CD4-positive, CD25-positive, alpha-beta regulatory T cell (primary cell): ENCODE results near the gene HEG1. TPM values are rescaled to one million over a fixed set of nuclear protein-coding genes. Genes with fewer than 3 reads are reported as not detected.

Experiments used
- ATAC-seq, 2 donors: fragments of 150-1000 bp; cut with Tn5 transposase; one replicate each; pipeline ENCODE4 v1.10.0; 2021; ENCODE audit warnings: low read depth in 2 of 2, moderate number of reproducible peaks in 2 of 2, moderate library complexity in 1 of 2
- DNase-seq, 3 donors: peaks; one replicate each; pipeline versions ENCODE4 v3.0.0 to v3.0.0-alpha.2; 2012 to 2022; ENCODE audit warnings: mixed read lengths in 1 of 3
- H3K27ac ChIP-seq: one replicate; pipeline ENCODE4 v1.7.0; 2013; ENCODE audit warnings: mild to moderate bottlenecking, low read length; ENCODE audit not compliant: insufficient read depth, poor library complexity, severe bottlenecking
- H3K27me3 ChIP-seq: one replicate; pipeline ENCODE4 v1.7.0; 2013; ENCODE audit warnings: low read length; ENCODE audit not compliant: control insufficient read depth, insufficient read depth
- H3K36me3 ChIP-seq: one replicate; pipeline ENCODE4 v1.7.0; 2013; ENCODE audit warnings: mild to moderate bottlenecking, low read length, moderate library complexity; ENCODE audit not compliant: control insufficient read depth, insufficient read depth
- H3K4me1 ChIP-seq: 2 replicates; pipeline ENCODE4 v1.7.0; 2013; ENCODE audit warnings: mild to moderate bottlenecking, low read length; ENCODE audit not compliant: insufficient read depth, control insufficient read depth, poor library complexity, severe bottlenecking
- H3K4me3 ChIP-seq: one replicate; pipeline ENCODE4 v1.7.0; 2013; ENCODE audit warnings: low read depth, mild to moderate bottlenecking, low read length, moderate library complexity
- H3K9me3 ChIP-seq, 2 experiments: 1 replicate in 1 of 2; 2 replicates in 1 of 2; pipeline ENCODE4 v1.7.0; 2013; ENCODE audit warnings: low read length in 2 of 2, mild to moderate bottlenecking in 1 of 2, moderate library complexity in 1 of 2; ENCODE audit not compliant: control insufficient read depth in 2 of 2
- H3K27ac Mint-ChIP-seq, 3 donors: one replicate each; pipeline ENCODE4 v1.8.0; 2020 to 2022; ENCODE audit warnings: mild to moderate bottlenecking in 3 of 3, mixed read lengths in 3 of 3, moderate library complexity in 2 of 3
- H3K27me3 Mint-ChIP-seq: one replicate; pipeline ENCODE4 v1.8.0; 2022; ENCODE audit warnings: mild to moderate bottlenecking, mixed read lengths
- H3K36me3 Mint-ChIP-seq: one replicate; pipeline ENCODE4 v1.8.0; 2020; ENCODE audit warnings: mixed read lengths
- H3K4me1 Mint-ChIP-seq, 4 donors: one replicate each; pipeline ENCODE4 v1.8.0; 2020 to 2022; ENCODE audit warnings: mixed read lengths in 4 of 4, mild to moderate bottlenecking in 1 of 4
- H3K4me3 Mint-ChIP-seq, 4 donors: one replicate each; pipeline ENCODE4 v1.8.0; 2020 to 2022; ENCODE audit warnings: mild to moderate bottlenecking in 4 of 4, mixed read lengths in 4 of 4, moderate library complexity in 3 of 4
- H3K9me3 Mint-ChIP-seq, 7 donors: one replicate each; pipeline ENCODE4 v1.8.0; 2020 to 2022; ENCODE audit warnings: mixed read lengths in 7 of 7, mild to moderate bottlenecking in 3 of 7, moderate library complexity in 2 of 7
- polyA plus RNA-seq, 4 donors: library from polyadenylated mRNA; unstranded; fragments of 300-500 nt; fragmentation: Illumina TruSeq; gene quantifications; one replicate each; pipeline ENCODE4 v1.2.3, GENCODE V29; 2021
- total RNA-seq: library from RNA; stranded (reverse); gene quantifications from one replicate; pipeline ENCODE4 v1.2.3, GENCODE V29; 2022

The HEG1 gene
- total and polyA plus RNA-seq, 5 donors from 2014 or later: 0.95 to 24.8 (median 2.3) TPM

DNA sequence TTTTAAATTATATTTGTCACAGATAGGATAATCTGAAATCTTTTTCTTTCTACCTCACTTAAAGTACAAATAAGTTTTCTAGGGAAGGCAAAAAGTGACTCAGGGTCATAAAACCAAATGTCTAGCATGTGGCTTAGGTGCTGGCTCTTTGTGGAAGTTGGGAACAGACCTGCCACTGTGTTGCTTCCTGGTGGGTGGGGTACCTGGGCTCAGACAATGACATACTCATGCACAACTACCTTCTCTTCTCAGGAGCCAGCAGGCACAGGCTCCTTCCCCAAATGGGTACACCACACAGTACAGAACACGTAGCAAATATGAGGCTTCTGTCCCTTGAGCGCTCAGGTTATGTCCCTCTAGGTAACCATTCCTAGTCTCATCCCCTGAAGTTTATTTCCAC, 81.1 kb downstream of the HEG1 start:
- Mint-ChIP-seq H3K27me3 (no peaks in the 10 kb centered on the region), H3K9me3 (no peaks in the 10 kb centered on the region), H3K36me3 (peaks cover 52% of the 10 kb centered on the region), H3K4me3 (no peak overlapping the region), H3K4me1 (no peaks in the 10 kb centered on the region), H3K27ac (peak overlapping the region in 1 of 3 donors; percentile 3)
- no peak for DNase-seq
- Histone ChIP-seq H3K27ac (no peak overlapping the region), H3K9me3 (no peaks in the 10 kb centered on the region), H3K4me1 (no peaks in the 10 kb centered on the region), H3K4me3 (no peak overlapping the region), H3K27me3 (no peaks in the 10 kb centered on the region), H3K36me3 (peaks cover 53% of the 10 kb centered on the region)
- ATAC-seq: no peak

- H3K36me3 ChIP-seq: peaks cover 60% of the 10 kb centered on the region
- H3K4me1 Mint-ChIP-seq: no peaks in the 10 kb centered on the region
- no peak overlapping the region for H3K4me3 ChIP-seq
- ATAC-seq (no peak), DNase-seq (no peak)
- H3K36me3 Mint-ChIP-seq: peaks cover 55% of the 10 kb centered on the region
- H3K9me3 ChIP-seq: no peaks in the 10 kb centered on the region
- no peaks in the 10 kb centered on the region for H3K27me3 Mint-ChIP-seq
- no peak overlapping the region for H3K27ac ChIP-seq
- no peaks in the 10 kb centered on the region for H3K27me3 ChIP-seq
- no peaks in the 10 kb centered on the region for H3K9me3 Mint-ChIP-seq
- H3K4me1 ChIP-seq: no peaks in the 10 kb centered on the region
- no peak overlapping the region for H3K4me3 Mint-ChIP-seq
- H3K27ac Mint-ChIP-seq: no peak overlapping the region
Observed at GRCh38 chr3:124973290-124973689, 82.5 kb downstream of the HEG1 start.

GRCh38 chr3:124972457-124972856, 83.3 kb downstream of the HEG1 start:
- no peak overlapping the region for H3K4me3 ChIP-seq
- Mint-ChIP-seq H3K9me3 (no peaks in the 10 kb centered on the region), H3K4me3 (no peak overlapping the region), H3K27me3 (no peaks in the 10 kb centered on the region), H3K27ac (no peak overlapping the region), H3K36me3 (peaks cover 51% of the 10 kb centered on the region), H3K4me1 (no peaks in the 10 kb centered on the region)
- H3K9me3 ChIP-seq: no peaks in the 10 kb centered on the region
- H3K36me3 ChIP-seq: peaks cover 56% of the 10 kb centered on the region
- no peak overlapping the region for H3K27ac ChIP-seq
- no peaks in the 10 kb centered on the region for H3K4me1 ChIP-seq
- H3K27me3 ChIP-seq: no peaks in the 10 kb centered on the region
- no peak for ATAC-seq
- no peak for DNase-seq

DNA sequence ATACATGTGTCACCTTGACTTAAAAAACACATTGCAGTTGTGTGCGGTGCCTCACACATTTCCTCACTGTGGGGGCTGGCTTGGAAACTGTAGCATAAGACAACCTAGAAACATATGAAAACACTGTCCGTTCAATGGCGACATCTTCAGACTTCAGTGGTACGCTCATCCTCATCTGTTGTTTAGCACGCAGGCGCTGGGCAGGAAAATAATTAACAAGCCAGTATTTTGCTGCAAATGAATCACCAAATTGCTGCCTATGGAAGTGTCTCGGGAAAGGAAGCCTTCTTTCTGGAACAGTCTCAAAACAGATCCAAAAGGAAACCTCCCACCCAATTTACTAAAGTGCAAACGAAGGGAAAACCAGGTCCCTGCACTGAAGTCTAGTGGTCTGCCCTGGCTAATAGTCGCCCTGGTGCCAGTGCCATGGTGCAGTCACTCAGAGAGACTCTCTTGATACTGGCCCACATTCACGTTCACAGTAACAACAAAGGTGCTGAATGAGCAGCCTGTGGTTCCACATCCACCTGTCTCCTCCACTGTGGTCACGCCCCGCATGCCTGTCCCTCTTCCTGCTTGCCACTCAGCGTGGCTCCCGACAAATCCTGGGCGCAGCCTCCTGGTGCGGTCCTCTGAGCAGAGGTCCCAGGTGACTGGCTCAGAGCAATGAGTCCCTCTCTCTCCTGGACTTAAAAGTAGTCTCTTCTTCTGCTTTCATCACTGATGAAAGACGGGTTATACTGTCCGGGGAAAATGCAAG, 85.7 kb downstream of the HEG1 start:
- Mint-ChIP-seq H3K4me1 (peaks cover 0 to 4% (median 0%) of the 10 kb centered on the region in 4 donors), H3K27me3 (no peaks in the 10 kb centered on the region), H3K27ac (peak overlapping the region in 1 of 3 donors; percentile 60), H3K4me3 (no peak overlapping the region), H3K36me3 (peaks cover 31% of the 10 kb centered on the region), H3K9me3 (no peaks in the 10 kb centered on the region)
- no peaks in the 10 kb centered on the region for H3K27me3 ChIP-seq
- DNase-seq (no peak), ATAC-seq (no peak)
- no peak overlapping the region for H3K4me3 ChIP-seq
- no peaks in the 10 kb centered on the region for H3K4me1 ChIP-seq
- no peak overlapping the region for H3K27ac ChIP-seq
- peaks cover 50% of the 10 kb centered on the region for H3K36me3 ChIP-seq
- no peaks in the 10 kb centered on the region for H3K9me3 ChIP-seq

DNA sequence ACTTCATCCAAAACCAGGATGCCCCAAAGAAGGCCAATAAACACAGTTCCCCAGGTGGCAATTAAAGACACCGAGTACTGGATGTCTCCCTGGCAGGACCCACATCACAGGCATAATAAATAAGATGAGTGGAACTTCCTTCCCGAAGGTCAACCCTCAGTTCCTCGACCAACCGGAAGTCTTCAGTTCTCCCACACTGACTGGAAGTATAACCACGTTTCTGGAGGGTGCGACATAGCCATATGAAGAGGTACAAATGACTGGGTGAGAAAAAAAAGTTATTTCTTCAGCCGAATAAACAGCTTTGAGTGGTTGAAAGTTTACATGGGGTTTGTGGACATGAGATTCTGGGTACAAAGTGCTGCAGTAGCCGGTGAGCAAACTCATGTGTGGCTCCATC, 86.6 kb downstream of the HEG1 start:
- peaks cover 0 to 4% (median 0%) of the 10 kb centered on the region in 4 donors for H3K4me1 Mint-ChIP-seq
- peaks cover 31% of the 10 kb centered on the region for H3K36me3 Mint-ChIP-seq

GRCh38 chr3:124967964-124968363, 87.8 kb downstream of the HEG1 start:
- Histone ChIP-seq H3K4me3 (no peak overlapping the region), H3K9me3 (no peaks in the 10 kb centered on the region), H3K4me1 (no peaks in the 10 kb centered on the region), H3K27ac (no peak overlapping the region), H3K27me3 (no peaks in the 10 kb centered on the region), H3K36me3 (peaks cover 31% of the 10 kb centered on the region)
- Mint-ChIP-seq H3K36me3 (peaks cover 21% of the 10 kb centered on the region), H3K4me3 (no peak overlapping the region), H3K27me3 (no peaks in the 10 kb centered on the region), H3K27ac (no peak overlapping the region), H3K4me1 (peaks cover 0 to 4% (median 0%) of the 10 kb centered on the region in 4 donors), H3K9me3 (no peaks in the 10 kb centered on the region)
- ATAC-seq: no peak
- no peak for DNase-seq

More for the DNA sequence above, 86.6 kb downstream of the HEG1 start:
- Histone ChIP-seq H3K4me1 (no peaks in the 10 kb centered on the region), H3K9me3 (no peaks in the 10 kb centered on the region), H3K4me3 (no peak overlapping the region), H3K36me3 (peaks cover 40% of the 10 kb centered on the region), H3K27me3 (no peaks in the 10 kb centered on the region), H3K27ac (no peak overlapping the region)
- H3K27ac Mint-ChIP-seq: no peak overlapping the region
- ATAC-seq (no peak), DNase-seq (no peak)
- H3K4me3 Mint-ChIP-seq: no peak overlapping the region
- H3K27me3 Mint-ChIP-seq: no peaks in the 10 kb centered on the region
- no peaks in the 10 kb centered on the region for H3K9me3 Mint-ChIP-seq

DNA sequence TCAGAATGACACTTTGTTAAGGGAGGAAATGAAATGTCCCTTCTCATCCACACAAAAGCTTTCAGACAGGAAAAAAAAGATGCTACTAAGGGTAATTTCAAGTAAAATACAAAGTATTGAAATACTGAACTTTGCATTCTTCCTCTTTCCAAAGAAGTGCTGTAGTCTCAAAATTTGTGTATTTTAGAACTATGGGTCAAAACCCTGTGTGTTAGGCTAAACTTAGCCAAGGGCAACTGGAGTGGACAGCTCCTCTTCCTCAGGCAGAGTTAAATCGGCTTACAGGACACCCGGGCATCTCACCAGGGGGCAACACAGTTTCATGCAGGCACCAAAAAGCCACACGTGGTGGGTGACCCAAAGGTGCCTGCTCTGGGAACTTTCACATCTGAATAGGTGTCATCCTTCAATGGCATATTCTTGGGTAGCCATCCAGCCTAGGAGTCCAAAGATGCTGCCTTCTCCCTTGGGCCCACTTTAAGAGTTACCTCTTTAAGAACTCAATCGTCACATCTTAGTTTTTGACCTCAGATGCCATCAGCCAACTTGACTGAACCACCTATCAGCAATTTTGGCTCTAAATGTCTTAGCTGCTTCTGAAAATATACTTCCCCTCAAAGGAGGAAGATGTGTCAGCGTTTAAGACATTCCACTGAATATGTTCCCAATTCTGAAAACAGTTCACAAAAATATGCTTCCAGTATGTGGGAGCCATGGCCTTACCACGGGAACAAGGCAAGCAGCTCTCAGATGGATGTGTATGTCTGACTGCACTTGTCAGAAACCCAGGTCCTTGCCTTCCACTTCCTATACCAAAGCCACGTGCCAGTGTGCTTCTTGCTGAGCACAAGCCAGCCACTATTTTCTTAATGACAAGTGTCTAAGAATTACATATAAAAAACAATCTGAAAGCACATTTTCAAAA, 89.0 kb downstream of the HEG1 start:
- Mint-ChIP-seq H3K27me3 (peaks cover under 1% of the 10 kb centered on the region), H3K4me1 (peaks cover 0 to 4% (median 0%) of the 10 kb centered on the region in 4 donors), H3K9me3 (no peaks in the 10 kb centered on the region), H3K27ac (no peak overlapping the region), H3K36me3 (peaks cover 13% of the 10 kb centered on the region), H3K4me3 (no peak overlapping the region)
- Histone ChIP-seq H3K27me3 (no peaks in the 10 kb centered on the region), H3K4me3 (no peak overlapping the region), H3K27ac (no peak overlapping the region), H3K36me3 (peaks cover 23% of the 10 kb centered on the region), H3K4me1 (no peaks in the 10 kb centered on the region), H3K9me3 (no peaks in the 10 kb centered on the region)
- DNase-seq (no peak), ATAC-seq (no peak)
